B cell (primary cell): Measurements from ENCODE around the gene LGALS14.

Experiments
- EZH2 ChIP-seq: IDR thresholded peaks from 2 replicates; pipeline ENCODE4 v1.6.1; 2012; ENCODE audit warnings: borderline replicate concordance, low read depth, mild to moderate bottlenecking, moderate library complexity, low read length; ENCODE audit not compliant: insufficient read depth, poor library complexity, severe bottlenecking
- TF ChIP-seq, protein P1 (sequence below): fragments of 200-600 bp; IDR thresholded peaks from one replicate; pipeline ENCODE4 v1.8.0; 2022; ENCODE audit warnings: antibody characterized with exemption, mild to moderate bottlenecking

DNA sequence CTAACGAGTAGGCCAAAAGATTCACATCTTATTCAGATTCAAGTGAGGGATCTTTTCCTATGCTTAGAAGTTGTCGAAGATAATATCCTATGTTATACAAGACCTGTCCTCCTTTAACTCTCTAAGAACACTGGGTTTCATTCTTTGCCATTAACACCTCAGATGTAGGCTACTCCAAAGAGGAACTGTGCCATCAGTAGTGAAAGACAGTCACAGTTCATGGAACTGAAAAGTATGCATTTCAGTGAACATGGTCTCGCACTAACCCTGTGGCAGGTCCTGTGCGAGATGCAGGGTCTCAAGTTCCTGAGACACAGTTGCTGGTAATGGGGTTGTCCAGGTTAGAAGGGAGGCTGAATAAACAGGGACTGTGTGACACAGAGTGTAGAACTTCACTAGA, 44.5 kb upstream of the LGALS14 start:
- TF ChIP-seq, protein P1, sequence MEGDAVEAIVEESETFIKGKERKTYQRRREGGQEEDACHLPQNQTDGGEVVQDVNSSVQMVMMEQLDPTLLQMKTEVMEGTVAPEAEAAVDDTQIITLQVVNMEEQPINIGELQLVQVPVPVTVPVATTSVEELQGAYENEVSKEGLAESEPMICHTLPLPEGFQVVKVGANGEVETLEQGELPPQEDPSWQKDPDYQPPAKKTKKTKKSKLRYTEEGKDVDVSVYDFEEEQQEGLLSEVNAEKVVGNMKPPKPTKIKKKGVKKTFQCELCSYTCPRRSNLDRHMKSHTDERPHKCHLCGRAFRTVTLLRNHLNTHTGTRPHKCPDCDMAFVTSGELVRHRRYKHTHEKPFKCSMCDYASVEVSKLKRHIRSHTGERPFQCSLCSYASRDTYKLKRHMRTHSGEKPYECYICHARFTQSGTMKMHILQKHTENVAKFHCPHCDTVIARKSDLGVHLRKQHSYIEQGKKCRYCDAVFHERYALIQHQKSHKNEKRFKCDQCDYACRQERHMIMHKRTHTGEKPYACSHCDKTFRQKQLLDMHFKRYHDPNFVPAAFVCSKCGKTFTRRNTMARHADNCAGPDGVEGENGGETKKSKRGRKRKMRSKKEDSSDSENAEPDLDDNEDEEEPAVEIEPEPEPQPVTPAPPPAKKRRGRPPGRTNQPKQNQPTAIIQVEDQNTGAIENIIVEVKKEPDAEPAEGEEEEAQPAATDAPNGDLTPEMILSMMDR, result no peak
- TF ChIP-seq EZH2, result no peak
